ENCODE results near the gene MEPCE. TPM values are rescaled to one million over a fixed set of nuclear protein-coding genes. Genes with fewer than 3 reads are reported as not detected.

MEPCE gene
- total and polyA plus RNA-seq, 5 donors from 2014 or later, result 10.2 to 73.1 (median 14.5) TPM

- Mint-ChIP-seq H3K9me3 (peaks cover 0 to 1% (median 0%) of the 10 kb centered on the region in 7 donors), H3K27ac (no peak overlapping the region), H3K4me3 (no peak overlapping the region), H3K36me3 (peaks cover 7% of the 10 kb centered on the region), H3K27me3 (peaks cover 22% of the 10 kb centered on the region), H3K4me1 (no peaks in the 10 kb centered on the region)
- Histone ChIP-seq H3K4me3 (ENCODE audit: low read depth, low read length) (no peak overlapping the region), H3K9me3 (ENCODE audit: control insufficient read depth in 2 of 2, low read length in 2 of 2) (no peaks in the 10 kb centered on the region), H3K4me1 (ENCODE audit: control insufficient read depth, insufficient read depth, low read length, poor library complexity, severe bottlenecking) (no peaks in the 10 kb centered on the region), H3K36me3 (ENCODE audit: control insufficient read depth, insufficient read depth, low read length) (no peaks in the 10 kb centered on the region), H3K27me3 (ENCODE audit: control insufficient read depth, insufficient read depth, low read length) (peaks cover 2% of the 10 kb centered on the region), H3K27ac (ENCODE audit: insufficient read depth, low read length, poor library complexity, severe bottlenecking) (no peak overlapping the region)
- DNase-seq (no peak), ATAC-seq (ENCODE audit: low read depth in 2 of 2) (no peak)
Measured at GRCh38 chr7:100389437-100390088, 40.1 kb upstream of the MEPCE start.

GRCh38 chr7:100390286-100391009 lies 39.2 kb upstream of the MEPCE start:
- no peaks in the 10 kb centered on the region for H3K9me3 Mint-ChIP-seq
- no peak overlapping the region for H3K4me3 ChIP-seq (ENCODE audit: low read depth, low read length)
- ATAC-seq (ENCODE audit: low read depth in 2 of 2) (no peak), DNase-seq (no peak)
- H3K4me1 ChIP-seq (ENCODE audit: control insufficient read depth, insufficient read depth, low read length, poor library complexity, severe bottlenecking), result no peaks in the 10 kb centered on the region
- H3K36me3 Mint-ChIP-seq, result peaks cover 7% of the 10 kb centered on the region
- H3K27me3 Mint-ChIP-seq, result peaks cover 18% of the 10 kb centered on the region
- no peak overlapping the region for H3K4me3 Mint-ChIP-seq
- no peaks in the 10 kb centered on the region for H3K36me3 ChIP-seq (ENCODE audit: control insufficient read depth, insufficient read depth, low read length)
- H3K27ac ChIP-seq (ENCODE audit: insufficient read depth, low read length, poor library complexity, severe bottlenecking), result no peak overlapping the region
- H3K27me3 ChIP-seq (ENCODE audit: control insufficient read depth, insufficient read depth, low read length), result peaks cover 2% of the 10 kb centered on the region
- peaks cover 0 to 4% (median 0%) of the 10 kb centered on the region in 4 donors for H3K4me1 Mint-ChIP-seq
- H3K27ac Mint-ChIP-seq, result peak overlapping the region in 1 of 3 donors; percentile 75
- no peaks in the 10 kb centered on the region for H3K9me3 ChIP-seq (ENCODE audit: control insufficient read depth in 2 of 2, low read length in 2 of 2)

- peaks cover 9 to 21% (median 13%) of the 10 kb centered on the region in 4 donors for H3K4me1 Mint-ChIP-seq
- ATAC-seq (ENCODE audit: low read depth in 2 of 2) (no peak), DNase-seq (no peak)
- Histone ChIP-seq H3K4me1 (ENCODE audit: control insufficient read depth, insufficient read depth, low read length, poor library complexity, severe bottlenecking) (peaks cover 12% of the 10 kb centered on the region), H3K9me3 (ENCODE audit: control insufficient read depth in 2 of 2, low read length in 2 of 2) (no peaks in the 10 kb centered on the region), H3K4me3 (ENCODE audit: low read depth, low read length) (no peak overlapping the region), H3K27me3 (ENCODE audit: control insufficient read depth, insufficient read depth, low read length) (peaks cover 2% of the 10 kb centered on the region), H3K36me3 (ENCODE audit: control insufficient read depth, insufficient read depth, low read length) (no peaks in the 10 kb centered on the region), H3K27ac (ENCODE audit: insufficient read depth, low read length, poor library complexity, severe bottlenecking) (no peak overlapping the region)
- no peak overlapping the region for H3K4me3 Mint-ChIP-seq
- H3K27ac Mint-ChIP-seq, result no peak overlapping the region
- H3K9me3 Mint-ChIP-seq, result no peaks in the 10 kb centered on the region
- H3K36me3 Mint-ChIP-seq, result peaks cover 7% of the 10 kb centered on the region
- peaks cover 19% of the 10 kb centered on the region for H3K27me3 Mint-ChIP-seq
Measured at GRCh38 chr7:100393233-100393905, 36.3 kb upstream of the MEPCE start.

DNA sequence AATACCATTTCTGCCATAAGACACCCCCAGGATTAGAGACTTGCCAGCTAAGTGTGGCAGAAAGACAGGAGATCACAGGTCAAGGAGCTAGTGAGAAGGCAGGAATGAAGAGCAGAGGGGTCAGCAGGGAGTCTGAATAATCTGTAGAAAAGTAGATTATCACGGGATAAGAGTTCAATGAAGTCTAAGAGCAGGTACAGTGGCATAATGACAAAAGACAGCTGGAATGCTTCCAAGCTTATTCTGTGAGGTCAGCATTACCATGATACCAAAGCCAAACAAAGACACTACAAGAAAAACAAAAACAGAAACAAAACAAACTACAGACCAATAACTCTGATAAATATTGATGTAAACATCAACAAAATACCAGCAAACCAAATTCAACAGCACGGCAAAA lies 35.6 kb upstream of the MEPCE start:
- Mint-ChIP-seq H3K9me3 (no peaks in the 10 kb centered on the region), H3K4me1 (peaks cover 9 to 24% (median 13%) of the 10 kb centered on the region in 4 donors), H3K36me3 (peaks cover 7% of the 10 kb centered on the region), H3K27ac (no peak overlapping the region), H3K4me3 (no peak overlapping the region), H3K27me3 (peaks cover 19% of the 10 kb centered on the region)
- ATAC-seq (ENCODE audit: low read depth in 2 of 2) (no peak), DNase-seq (no peak)
- peaks cover 12% of the 10 kb centered on the region for H3K4me1 ChIP-seq (ENCODE audit: control insufficient read depth, insufficient read depth, low read length, poor library complexity, severe bottlenecking)
- no peak overlapping the region for H3K27ac ChIP-seq (ENCODE audit: insufficient read depth, low read length, poor library complexity, severe bottlenecking)
- no peaks in the 10 kb centered on the region for H3K9me3 ChIP-seq (ENCODE audit: control insufficient read depth in 2 of 2, low read length in 2 of 2)
- no peak overlapping the region for H3K4me3 ChIP-seq (ENCODE audit: low read depth, low read length)
- no peaks in the 10 kb centered on the region for H3K36me3 ChIP-seq (ENCODE audit: control insufficient read depth, insufficient read depth, low read length)
- H3K27me3 ChIP-seq (ENCODE audit: control insufficient read depth, insufficient read depth, low read length), result peaks cover 2% of the 10 kb centered on the region

DNA sequence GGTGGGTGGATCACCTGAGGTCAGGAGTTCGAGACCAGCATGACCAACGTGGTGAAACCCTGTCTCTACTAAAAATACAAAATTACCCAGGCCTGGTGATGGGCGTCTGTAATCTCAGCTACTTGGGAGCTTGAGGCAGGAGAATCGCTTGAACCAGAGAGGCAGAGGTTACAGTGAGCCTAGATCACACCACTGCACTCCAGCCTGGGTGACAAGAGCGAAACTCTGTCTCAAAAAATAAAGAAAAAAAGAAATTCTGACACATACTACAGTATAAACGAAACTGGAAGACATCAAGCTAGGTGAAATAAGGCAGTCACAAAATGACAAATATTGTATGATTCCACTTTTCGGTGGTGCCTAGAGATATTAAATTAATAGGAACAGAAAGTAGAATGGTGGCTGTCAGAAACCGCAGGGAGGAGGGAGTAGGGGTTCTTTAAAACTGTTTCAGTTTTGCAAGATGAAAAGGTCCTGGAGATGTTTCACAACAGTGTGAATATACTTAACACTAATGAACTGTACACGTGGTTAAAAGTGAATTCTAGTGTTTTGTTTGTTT lies 33.1 kb upstream of the MEPCE start:
- H3K27ac ChIP-seq (ENCODE audit: insufficient read depth, low read length, poor library complexity, severe bottlenecking), result no peak overlapping the region
- peak overlapping the region; percentile 75 for H3K4me3 ChIP-seq (ENCODE audit: low read depth, low read length)

GRCh38 chr7:100397315-100398081 lies 32.1 kb upstream of the MEPCE start:
- Mint-ChIP-seq H3K27ac (peak overlapping the region in 2 of 3 donors; percentile 43 to 73), H3K4me3 (peak overlapping the region in 2 of 4 donors; percentile 77 to 86), H3K9me3 (no peaks in the 10 kb centered on the region), H3K4me1 (peaks cover 9 to 24% (median 13%) of the 10 kb centered on the region in 4 donors), H3K27me3 (peaks cover 25% of the 10 kb centered on the region), H3K36me3 (peaks cover 4% of the 10 kb centered on the region)
- Histone ChIP-seq H3K36me3 (ENCODE audit: control insufficient read depth, insufficient read depth, low read length) (no peaks in the 10 kb centered on the region), H3K4me1 (ENCODE audit: control insufficient read depth, insufficient read depth, low read length, poor library complexity, severe bottlenecking) (peaks cover 12% of the 10 kb centered on the region), H3K27me3 (ENCODE audit: control insufficient read depth, insufficient read depth, low read length) (peaks cover 2% of the 10 kb centered on the region), H3K9me3 (ENCODE audit: control insufficient read depth in 2 of 2, low read length in 2 of 2) (no peaks in the 10 kb centered on the region), H3K27ac (ENCODE audit: insufficient read depth, low read length, poor library complexity, severe bottlenecking) (no peak overlapping the region), H3K4me3 (ENCODE audit: low read depth, low read length) (no peak overlapping the region)
- ATAC-seq (ENCODE audit: low read depth in 2 of 2) (no peak), DNase-seq (no peak)

More for the DNA sequence above, 33.1 kb upstream of the MEPCE start:
- Mint-ChIP-seq H3K27ac (peak overlapping the region; percentile 84 to 92 (median 86)), H3K9me3 (no peaks in the 10 kb centered on the region), H3K4me3 (peak overlapping the region; percentile 29 to 86 (median 80)), H3K4me1 (peaks cover 9 to 24% (median 13%) of the 10 kb centered on the region in 4 donors), H3K27me3 (peaks cover 21% of the 10 kb centered on the region), H3K36me3 (peaks cover 4% of the 10 kb centered on the region)
- peak in 2 of 3 donors; percentile 58 to 83 for DNase-seq
- no peaks in the 10 kb centered on the region for H3K9me3 ChIP-seq (ENCODE audit: control insufficient read depth in 2 of 2, low read length in 2 of 2)
- peak; percentile 83 to 85 for ATAC-seq (ENCODE audit: low read depth in 2 of 2)
- H3K4me1 ChIP-seq (ENCODE audit: control insufficient read depth, insufficient read depth, low read length, poor library complexity, severe bottlenecking), result peaks cover 12% of the 10 kb centered on the region
- H3K36me3 ChIP-seq (ENCODE audit: control insufficient read depth, insufficient read depth, low read length), result no peaks in the 10 kb centered on the region
- H3K27me3 ChIP-seq (ENCODE audit: control insufficient read depth, insufficient read depth, low read length), result peaks cover 2% of the 10 kb centered on the region

DNA sequence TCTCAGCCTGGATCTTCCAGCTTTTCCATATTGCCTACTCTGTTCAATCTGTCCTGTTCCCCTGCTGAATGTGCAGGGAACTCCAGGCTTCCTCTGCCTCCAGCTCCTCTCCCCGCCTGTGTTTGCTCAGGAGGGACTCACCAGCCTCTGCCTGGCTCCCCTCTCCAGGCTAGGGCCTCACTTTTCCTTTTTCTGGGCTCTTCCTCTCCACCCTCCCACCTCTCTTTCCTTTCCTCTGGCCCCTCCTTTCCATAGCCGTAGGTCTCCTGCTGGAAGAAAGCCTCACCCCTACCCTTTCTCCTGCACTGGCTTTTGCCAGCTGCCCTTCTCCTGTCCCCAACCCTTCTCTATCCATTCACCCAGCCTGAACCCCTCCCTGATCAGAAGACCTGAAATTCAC lies 31.4 kb upstream of the MEPCE start:
- peak overlapping the region in 2 of 3 donors; percentile 73 to 76 for H3K27ac Mint-ChIP-seq
- Histone ChIP-seq H3K36me3 (ENCODE audit: control insufficient read depth, insufficient read depth, low read length) (no peaks in the 10 kb centered on the region), H3K4me1 (ENCODE audit: control insufficient read depth, insufficient read depth, low read length, poor library complexity, severe bottlenecking) (peaks cover 12% of the 10 kb centered on the region), H3K27me3 (ENCODE audit: control insufficient read depth, insufficient read depth, low read length) (peaks cover 2% of the 10 kb centered on the region), H3K9me3 (ENCODE audit: control insufficient read depth in 2 of 2, low read length in 2 of 2) (no peaks in the 10 kb centered on the region), H3K4me3 (ENCODE audit: low read depth, low read length) (no peak overlapping the region), H3K27ac (ENCODE audit: insufficient read depth, low read length, poor library complexity, severe bottlenecking) (no peak overlapping the region)
- no peak overlapping the region for H3K4me3 Mint-ChIP-seq
- H3K36me3 Mint-ChIP-seq, result peaks cover 4% of the 10 kb centered on the region
- H3K4me1 Mint-ChIP-seq, result peaks cover 9 to 24% (median 13%) of the 10 kb centered on the region in 4 donors
- no peaks in the 10 kb centered on the region for H3K9me3 Mint-ChIP-seq
- ATAC-seq (ENCODE audit: low read depth in 2 of 2) (no peak), DNase-seq (no peak)
- H3K27me3 Mint-ChIP-seq, result peaks cover 23% of the 10 kb centered on the region
